OCI-LY3 (cell line): ENCODE data around the gene MOXD1.

Experiments
- CTCF ChIP-seq: fragments of 200-600, 300-600 bp; sonication (generic); IDR thresholded peaks from 2 replicates; pipeline ENCODE4 v1.5.1; 2014; ENCODE audit warnings: antibody characterized with exemption, low read length, low read depth
- EZH2phosphoT487 ChIP-seq: fragments of 200-600 bp; shearing (Covaris generic); IDR thresholded peaks from 2 replicates; pipeline ENCODE4 v1.6.1; 2018; ENCODE audit warnings: antibody characterized with exemption, mixed run types, low read depth

DNA sequence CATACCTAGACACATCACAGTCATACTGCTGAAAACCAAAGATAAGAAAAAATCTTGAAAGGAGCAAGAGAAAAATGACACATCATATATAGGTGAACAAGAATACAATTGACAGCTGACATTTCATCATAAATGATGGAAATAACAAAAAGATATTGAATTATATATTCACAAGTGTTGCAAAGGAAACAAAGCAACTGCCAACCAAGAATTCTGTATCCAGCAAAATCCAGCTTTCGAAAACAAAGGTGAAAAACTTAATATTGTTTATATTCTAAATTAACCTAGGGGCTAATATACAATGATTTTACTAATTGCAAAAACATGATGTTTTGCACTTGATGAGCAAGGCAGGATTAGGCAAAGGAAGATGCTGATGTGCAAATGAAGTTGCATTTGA, 84.3 kb downstream of the MOXD1 start:
- TF ChIP-seq CTCF = no peak
- TF ChIP-seq EZH2phosphoT487 = no peak
